GM23248 (cell line): ENCODE results near the gene PPP1R3G.

ENCODE experiments used
- EZH2 ChIP-seq: fragments of 200-600 bp; sonication (generic); IDR thresholded peaks from 2 replicates; pipeline ENCODE4 v1.6.1; 2018; ENCODE audit warnings: antibody characterized with exemption, mild to moderate bottlenecking; ENCODE audit not compliant: insufficient read depth, poor library complexity, severe bottlenecking
- EZH2phosphoT487 ChIP-seq: fragments of 200-600 bp; sonication (generic); IDR thresholded peaks from 2 replicates; pipeline ENCODE4 v1.6.1; 2018; ENCODE audit warnings: antibody characterized with exemption, moderate library complexity, mild to moderate bottlenecking, low read depth; ENCODE audit not compliant: insufficient read depth

DNA sequence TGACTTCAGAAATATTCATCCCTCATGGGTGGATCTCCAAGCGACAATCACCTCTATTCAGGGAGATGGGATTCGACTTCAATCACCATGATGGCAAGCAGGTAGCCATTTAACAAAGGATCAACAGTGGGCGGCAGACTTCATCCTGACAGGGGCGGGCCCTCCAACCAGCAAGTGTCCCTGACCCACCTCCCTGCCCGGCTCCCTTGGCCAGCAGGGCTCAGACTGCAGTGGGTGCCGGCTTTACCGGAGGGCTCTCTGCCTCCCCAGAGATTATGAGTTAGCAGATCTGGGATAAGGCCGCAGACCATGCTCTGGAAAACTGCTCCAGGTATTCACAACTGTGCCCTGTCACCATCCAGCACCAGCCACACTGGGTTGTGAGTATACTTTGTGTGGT lies 39.4 kb downstream of the PPP1R3G start:
- TF ChIP-seq EZH2phosphoT487 (no peak), EZH2 (no peak)
